GM21825 (cell line): ENCODE results near the gene CDC25A.

Experiments
- ATAC-seq: cut with Tn5 transposase; IDR thresholded peaks from one replicate; pipeline ENCODE4 v1.9.1; 2021; ENCODE audit warnings: mild to moderate bottlenecking, moderate library complexity; ENCODE audit not compliant: unreplicated experiment

Gene CDC25A

GRCh38 chr3:48142316-48142870 lies 45.8 kb downstream of the CDC25A start:
- ATAC-seq: no peak

GRCh38 chr3:48141604-48142137 lies 46.5 kb downstream of the CDC25A start:
- ATAC-seq: no peak

- no peak for ATAC-seq
These were observed 47.1 kb downstream of the CDC25A start for GRCh38 chr3:48140936-48141603.

GRCh38 chr3:48140336-48140757 lies 47.9 kb downstream of the CDC25A start:
- no peak for ATAC-seq

- ATAC-seq: no peak
These were observed 50.7 kb downstream of the CDC25A start for GRCh38 chr3:48137425-48137999.

GRCh38 chr3:48135552-48136495 lies 52.4 kb downstream of the CDC25A start:
- no peak for ATAC-seq

GRCh38 chr3:48130321-48130904 lies 57.8 kb downstream of the CDC25A start:
- ATAC-seq: no peak

GRCh38 chr3:48129921-48130320 lies 58.3 kb downstream of the CDC25A start:
- ATAC-seq: no peak

- no peak for ATAC-seq
These were observed 59.4 kb downstream of the CDC25A start for GRCh38 chr3:48128774-48129173.

- ATAC-seq: no peak
These were observed 62.2 kb downstream of the CDC25A start for GRCh38 chr3:48125886-48126622.

GRCh38 chr3:48125013-48125705 lies 63.1 kb downstream of the CDC25A start:
- ATAC-seq: no peak

- ATAC-seq: no peak
These were observed 64.9 kb downstream of the CDC25A start for GRCh38 chr3:48123346-48123745.

- no peak for ATAC-seq
These were observed 65.7 kb downstream of the CDC25A start for GRCh38 chr3:48122504-48122903.

- no peak for ATAC-seq
These were observed 68.0 kb downstream of the CDC25A start for GRCh38 chr3:48120223-48120622.

- no peak for ATAC-seq
These were observed 68.6 kb downstream of the CDC25A start for GRCh38 chr3:48119505-48120193.

- ATAC-seq: no peak
These were observed 69.3 kb downstream of the CDC25A start for GRCh38 chr3:48118928-48119327.

- ATAC-seq: no peak
These were observed 69.9 kb downstream of the CDC25A start for GRCh38 chr3:48118322-48118721.

- peak; percentile 17 for ATAC-seq
These were observed 75.4 kb downstream of the CDC25A start for GRCh38 chr3:48112813-48113212.
